ENCODE results near the gene NADSYN1.

NADSYN1 gene

GRCh38 chr11:71442880-71443279, 10.1 kb upstream of the NADSYN1 start:
- TF ChIP-seq CEBPB (IDR thresholded peaks at IDR 0.05) (no peak), EGR1 (IDR thresholded peaks at IDR 0.05) (no peak), MAX (IDR thresholded peaks at IDR 0.05) (no peak), YY1 (IDR thresholded peaks at IDR 0.05; ENCODE audit: low read depth) (no peak), TEAD4 (IDR thresholded peaks at IDR 0.05) (no peak), NFIC (IDR thresholded peaks at IDR 0.05) (no peak), USF1 (IDR thresholded peaks at IDR 0.05) (no peak), RAD21 (IDR thresholded peaks at IDR 0.05; ENCODE audit: low read depth) (no peak), ZBTB7A (IDR thresholded peaks at IDR 0.05; ENCODE audit: low read depth) (no peak), TAF1 (IDR thresholded peaks at IDR 0.05; ENCODE audit: low read depth) (no peak)

GRCh38 chr11:71443736-71444445, 9.1 kb upstream of the NADSYN1 start:
- TF ChIP-seq REST (IDR thresholded peaks at IDR 0.05; ENCODE audit: low read depth) (no peak), TEAD4 (IDR thresholded peaks at IDR 0.05) (no peak)

GRCh38 chr11:71444811-71445210, 8.2 kb upstream of the NADSYN1 start:
- TF ChIP-seq CEBPB (IDR thresholded peaks at IDR 0.05): no peak
- no peak for TF ChIP-seq TEAD4 (IDR thresholded peaks at IDR 0.05)
- TF ChIP-seq MAX (IDR thresholded peaks at IDR 0.05): no peak
- no peak for TF ChIP-seq ZBTB7A (IDR thresholded peaks at IDR 0.05; ENCODE audit: low read depth)
- no peak for TF ChIP-seq TCF12 (IDR thresholded peaks at IDR 0.05; ENCODE audit: low read depth)

GRCh38 chr11:71446150-71446549, 6.9 kb upstream of the NADSYN1 start:
- TF ChIP-seq MAX (IDR thresholded peaks at IDR 0.05) (no peak), FOXM1 (IDR thresholded peaks at IDR 0.05; ENCODE audit: borderline replicate concordance, low read depth) (no peak), ZBTB7A (IDR thresholded peaks at IDR 0.05; ENCODE audit: low read depth) (no peak)

GRCh38 chr11:71446942-71447688, 5.9 kb upstream of the NADSYN1 start:
- TF ChIP-seq YY1 (IDR thresholded peaks at IDR 0.05; ENCODE audit: low read depth): no peak
- TF ChIP-seq RAD21 (IDR thresholded peaks at IDR 0.05; ENCODE audit: low read depth): no peak
- 0 out of 2 replicates have a peak, but pooled peaks have one; percentile 17 for TF ChIP-seq CEBPB (IDR thresholded peaks at IDR 0.05)

- TF ChIP-seq USF1 (IDR thresholded peaks at IDR 0.05) (no peak), CREB1 (IDR thresholded peaks at IDR 0.05; ENCODE audit: low read depth) (no peak), NFIC (IDR thresholded peaks at IDR 0.05) (no peak), TCF12 (IDR thresholded peaks at IDR 0.05; ENCODE audit: low read depth) (no peak)
These were observed 5.2 kb upstream of the NADSYN1 start for GRCh38 chr11:71447791-71448256.

GRCh38 chr11:71448257-71449171, 4.5 kb upstream of the NADSYN1 start, which contains the start of gene DHCR7:
DHCR7 (minus strand) TSS chr11:71448393; CDS start chr11:71444952, 3,441 bp downstream.
- no peak for TF ChIP-seq RAD21 (IDR thresholded peaks at IDR 0.05; ENCODE audit: low read depth)
- TF ChIP-seq EP300 (IDR thresholded peaks at IDR 0.05; ENCODE audit: borderline replicate concordance): no peak
- no peak for TF ChIP-seq TEAD4 (IDR thresholded peaks at IDR 0.05)
- peak; percentile 96 for TF ChIP-seq MAX (IDR thresholded peaks at IDR 0.05)
- TF ChIP-seq ZBTB7A (IDR thresholded peaks at IDR 0.05; ENCODE audit: low read depth): peak; percentile 98
- TF ChIP-seq EGR1 (IDR thresholded peaks at IDR 0.05): peak; percentile 87
- peak; percentile 94 for TF ChIP-seq USF1 (IDR thresholded peaks at IDR 0.05)
- peak; percentile 70 for TF ChIP-seq TCF12 (IDR thresholded peaks at IDR 0.05; ENCODE audit: low read depth)
- peak; percentile 55; the same call in 1 of the 2 replicates for TF ChIP-seq CREB1 (IDR thresholded peaks at IDR 0.05; ENCODE audit: low read depth)
- peak; percentile 72 for TF ChIP-seq TAF1 (IDR thresholded peaks at IDR 0.05; ENCODE audit: low read depth)
- peak; percentile 37; the same call in 1 of the 2 replicates for TF ChIP-seq NFIC (IDR thresholded peaks at IDR 0.05)

Data from Ishikawa (cell line).